ENCODE measurements around the gene LMBRD1. TPM values are rescaled to one million over a fixed set of nuclear protein-coding genes. Genes with fewer than 3 reads are reported as not detected.

The LMBRD1 gene
- total RNA-seq = 10 to 100 TPM; 41.6 to 66.0 (median 57.1) TPM

DNA sequence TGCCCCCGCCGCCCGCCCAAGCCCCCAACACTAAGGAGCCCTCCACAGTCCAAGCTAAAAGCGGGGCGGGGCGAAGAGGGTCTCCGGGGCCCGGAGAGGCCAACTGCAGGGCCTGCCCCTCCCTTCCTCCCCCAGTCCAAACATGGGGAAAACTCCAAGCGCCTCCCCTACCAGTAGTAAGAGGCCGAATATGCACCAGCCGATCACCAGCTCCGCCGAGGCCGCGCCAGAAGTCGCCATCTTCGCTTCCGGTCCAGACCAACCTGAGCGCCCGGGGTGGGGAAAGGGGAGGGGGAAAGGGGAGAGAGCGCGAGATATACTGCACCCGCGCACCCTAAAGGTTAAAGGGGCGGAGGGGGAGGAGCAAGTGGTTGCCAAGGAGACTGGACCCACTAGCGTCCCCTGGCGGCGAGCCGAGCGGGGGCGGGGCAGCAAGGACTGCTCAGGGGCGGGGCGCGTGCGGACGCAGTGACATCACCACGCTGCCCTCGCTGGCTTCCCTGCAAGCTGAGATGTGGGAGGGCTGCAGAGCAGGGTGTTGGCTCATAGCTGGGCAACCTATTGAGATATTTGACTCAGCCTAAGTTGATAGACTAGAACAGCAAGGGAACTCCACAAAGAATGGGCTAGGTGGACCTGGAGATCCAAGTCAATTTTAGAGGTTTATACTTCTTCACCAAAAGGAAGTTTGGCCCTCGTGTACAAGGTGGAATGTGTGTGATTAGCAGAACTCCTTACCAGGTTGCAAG, at the start of gene LMBRD1:
LMBRD1 (minus strand) TSS at position 369 of the 749 bp plus-strand sequence; CDS start at position 240, 129 bp downstream.
- ATAC-seq (ENCODE audit: low FRiP score) = peak; percentile 100
- TF ChIP-seq, protein P1, sequence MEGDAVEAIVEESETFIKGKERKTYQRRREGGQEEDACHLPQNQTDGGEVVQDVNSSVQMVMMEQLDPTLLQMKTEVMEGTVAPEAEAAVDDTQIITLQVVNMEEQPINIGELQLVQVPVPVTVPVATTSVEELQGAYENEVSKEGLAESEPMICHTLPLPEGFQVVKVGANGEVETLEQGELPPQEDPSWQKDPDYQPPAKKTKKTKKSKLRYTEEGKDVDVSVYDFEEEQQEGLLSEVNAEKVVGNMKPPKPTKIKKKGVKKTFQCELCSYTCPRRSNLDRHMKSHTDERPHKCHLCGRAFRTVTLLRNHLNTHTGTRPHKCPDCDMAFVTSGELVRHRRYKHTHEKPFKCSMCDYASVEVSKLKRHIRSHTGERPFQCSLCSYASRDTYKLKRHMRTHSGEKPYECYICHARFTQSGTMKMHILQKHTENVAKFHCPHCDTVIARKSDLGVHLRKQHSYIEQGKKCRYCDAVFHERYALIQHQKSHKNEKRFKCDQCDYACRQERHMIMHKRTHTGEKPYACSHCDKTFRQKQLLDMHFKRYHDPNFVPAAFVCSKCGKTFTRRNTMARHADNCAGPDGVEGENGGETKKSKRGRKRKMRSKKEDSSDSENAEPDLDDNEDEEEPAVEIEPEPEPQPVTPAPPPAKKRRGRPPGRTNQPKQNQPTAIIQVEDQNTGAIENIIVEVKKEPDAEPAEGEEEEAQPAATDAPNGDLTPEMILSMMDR (IDR thresholded peaks at IDR 0.05) = peak in 1 of 3 donors; percentile 54
- peak; percentile 99 for DNase-seq (ENCODE audit: low spot score)

DNA sequence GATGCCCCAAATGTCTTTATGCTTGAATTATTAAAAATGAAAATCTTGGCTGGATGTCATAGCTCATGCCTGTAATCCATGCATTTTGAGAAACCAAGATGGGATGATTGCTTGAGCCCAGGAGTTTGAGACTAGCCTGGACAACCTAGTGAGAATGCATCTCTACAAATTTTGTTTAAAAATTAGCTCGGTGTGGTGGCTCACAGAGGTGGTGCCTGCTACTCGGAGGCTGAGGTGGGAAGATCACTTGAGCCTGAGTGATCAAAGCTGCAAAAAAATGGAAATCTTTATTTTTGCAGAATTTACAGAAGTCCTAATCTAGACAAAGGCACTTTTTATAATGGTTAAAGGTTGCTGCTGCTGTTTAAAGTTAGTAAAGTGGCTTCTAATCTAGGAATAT, 49.5 kb upstream of the LMBRD1 start:
- TF ChIP-seq, protein P1 (IDR thresholded peaks at IDR 0.05) = no peak
- DNase-seq (ENCODE audit: low spot score) = no peak

DNA sequence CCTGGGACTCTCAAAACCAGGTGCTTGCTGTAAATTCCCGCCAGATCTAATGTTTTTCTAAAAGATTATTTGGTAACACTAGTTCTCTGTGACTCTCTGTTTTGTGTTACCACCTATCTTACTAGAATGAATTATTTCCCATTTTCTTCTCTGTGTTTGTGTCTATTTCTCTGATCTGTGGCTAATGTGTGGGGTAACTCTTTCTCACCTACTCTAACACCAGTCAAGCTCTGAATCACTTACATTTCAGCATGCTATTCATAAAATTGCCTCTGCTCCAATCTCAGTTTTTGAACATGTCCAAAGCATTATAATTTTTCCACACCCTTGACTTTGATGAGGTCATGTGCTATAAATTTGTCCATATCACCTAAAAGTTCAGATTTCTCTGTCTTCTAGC, 46.4 kb upstream of the LMBRD1 start:
- TF ChIP-seq, protein P1 (IDR thresholded peaks at IDR 0.05) = no peak
- ATAC-seq (ENCODE audit: low FRiP score) (no peak), DNase-seq (ENCODE audit: low spot score) (no peak)

More for the DNA sequence above, 49.5 kb upstream of the LMBRD1 start:
- no peak for ATAC-seq (ENCODE audit: low FRiP score)

DNA sequence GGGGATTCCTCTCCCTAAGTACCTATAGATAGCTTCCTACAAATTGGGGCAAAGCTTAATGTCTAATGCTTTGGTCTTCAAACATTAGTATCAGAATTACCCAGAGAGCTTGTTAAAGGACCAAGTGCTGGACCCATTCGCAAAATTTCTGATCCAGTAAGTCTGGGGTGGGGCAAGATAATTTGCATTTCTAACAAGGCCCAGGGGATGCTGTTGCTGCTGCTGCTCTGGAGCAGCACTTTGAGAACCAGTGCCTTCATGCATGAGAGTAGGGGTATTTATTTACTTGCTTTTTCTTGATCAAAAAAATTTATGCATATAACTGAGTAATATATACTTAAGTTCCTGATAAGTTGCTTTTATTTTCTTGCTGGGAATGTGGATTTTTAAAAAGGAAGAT, 45.1 kb upstream of the LMBRD1 start:
- TF ChIP-seq, protein P1 (IDR thresholded peaks at IDR 0.05) = no peak
- DNase-seq (ENCODE audit: low spot score) (no peak), ATAC-seq (ENCODE audit: low FRiP score) (no peak)

DNA sequence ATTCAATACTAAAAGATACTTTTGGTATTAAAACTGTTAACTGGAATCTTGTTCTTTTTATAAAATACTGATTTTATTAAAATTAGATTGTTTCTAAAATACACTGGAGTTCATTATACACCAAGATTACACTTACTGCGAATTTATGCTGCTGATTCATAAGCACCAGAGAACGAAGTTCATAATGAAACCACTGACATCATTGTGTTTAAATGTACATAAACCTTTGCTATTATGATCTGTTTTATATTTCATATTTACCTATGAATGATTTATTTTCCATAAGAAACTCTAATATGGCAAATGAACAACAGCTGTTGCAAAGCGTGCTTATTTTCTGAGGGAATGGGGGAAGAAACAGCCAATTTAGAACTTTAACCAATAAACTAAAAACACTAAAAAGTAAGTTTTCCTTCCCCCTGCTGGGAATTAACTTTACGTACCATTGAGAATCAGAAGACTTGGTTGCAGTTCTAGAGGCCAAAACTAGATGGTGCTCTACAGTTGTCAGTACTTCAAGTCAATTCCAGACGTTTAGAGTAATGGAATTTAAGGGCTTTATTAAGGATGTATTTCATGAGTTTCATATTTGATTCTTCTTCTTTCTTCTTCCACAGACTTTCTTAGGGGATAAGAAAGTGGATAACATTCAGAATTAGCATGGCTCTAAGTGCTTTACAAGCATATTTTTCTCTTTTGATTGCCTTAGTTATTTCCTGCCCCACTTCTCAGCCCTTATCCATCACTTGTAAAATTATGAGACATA, 38.8 kb upstream of the LMBRD1 start:
- TF ChIP-seq, protein P1 (IDR thresholded peaks at IDR 0.05) = no peak
- DNase-seq (ENCODE audit: low spot score) = no peak
- ATAC-seq (ENCODE audit: low FRiP score) = no peak

DNA sequence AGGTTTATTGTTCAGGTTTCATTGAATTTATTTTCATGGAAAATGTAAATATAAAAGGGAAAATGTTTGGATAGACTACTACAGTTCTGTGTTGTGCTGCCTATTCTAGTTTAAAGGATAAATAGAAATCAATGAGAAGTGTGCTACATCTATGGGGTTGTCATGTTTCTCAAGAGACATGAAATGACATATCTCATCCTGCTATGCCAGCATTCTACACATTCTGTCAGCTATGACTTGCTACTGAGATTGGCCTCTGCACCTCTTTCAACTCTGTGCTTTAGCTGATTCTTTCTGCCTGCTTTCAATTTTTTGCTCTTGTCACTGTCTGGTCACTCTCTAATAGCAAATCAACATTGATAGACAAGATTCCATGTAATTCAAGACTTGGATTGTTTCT, 35.7 kb upstream of the LMBRD1 start:
- DNase-seq (ENCODE audit: low spot score) (no peak), ATAC-seq (ENCODE audit: low FRiP score) (no peak)
- TF ChIP-seq, protein P1 (IDR thresholded peaks at IDR 0.05) = no peak
